GM12878 (cell line): ENCODE data around the gene SLIRP.

Source experiments
- BMI1 ChIP-seq: fragments of 450-650 bp; IDR thresholded peaks from 2 replicates; pipeline ENCODE4 v1.6.1; 2016; ENCODE audit warnings: mild to moderate bottlenecking, moderate library complexity, borderline replicate concordance
- CREM ChIP-seq: IDR thresholded peaks from 2 replicates; pipeline ENCODE4 v1.6.1; 2014; ENCODE audit warnings: antibody characterized with exemption, low read depth
- CTCF ChIP-seq, 3 experiments: IDR thresholded peaks in 2 of 3; conservative IDR thresholded peaks in 1 of 3; 2 replicates each; pipeline ENCODE4 v1.5.1; 2011; ENCODE audit warnings: low read depth in 3 of 3, low read length in 3 of 3, mild to moderate bottlenecking in 3 of 3, control low read depth in 2 of 3, moderate library complexity in 2 of 3, inconsistent platforms in 1 of 3, mixed read lengths in 1 of 3; ENCODE audit not compliant: control insufficient read depth in 2 of 3, insufficient read depth in 1 of 3; ENCODE audit errors: extremely low read depth in 1 of 3
- EP300 ChIP-seq, 2 experiments: fragments of 150-350 bp in 1 of 2; IDR thresholded peaks; 2 replicates each; pipeline ENCODE4 v1.6.1; 2011 to 2012; ENCODE audit warnings: low read depth in 2 of 2, low read length in 2 of 2, borderline replicate concordance in 1 of 2, improper control_type of control experiment in 1 of 2, inconsistent platforms in 1 of 2; ENCODE audit not compliant: control insufficient read depth in 1 of 2
- EZH2 ChIP-seq: IDR thresholded peaks from 2 replicates; pipeline ENCODE4 v1.6.1; 2012; ENCODE audit warnings: low read depth, mild to moderate bottlenecking, control low read depth, inconsistent platforms, low read length, borderline replicate concordance; ENCODE audit not compliant: control insufficient read depth
- GABPA ChIP-seq: IDR thresholded peaks from 2 replicates; pipeline ENCODE4 v1.6.1; 2014; ENCODE audit warnings: antibody characterized with exemption, low read depth, mild to moderate bottlenecking, inconsistent platforms
- JUND ChIP-seq: IDR thresholded peaks from 2 replicates; pipeline ENCODE4 v1.6.1; 2012; ENCODE audit warnings: low read depth, mild to moderate bottlenecking, low read length, improper control_type of control experiment, moderate library complexity
- MXI1 ChIP-seq: fragments of 150-350 bp; IDR thresholded peaks from 2 replicates; pipeline ENCODE4 v1.6.1; 2011; ENCODE audit warnings: low read depth, mild to moderate bottlenecking, inconsistent platforms, low read length, improper control_type of control experiment
- MYC ChIP-seq: IDR thresholded peaks from 2 replicates; pipeline ENCODE4 v1.6.1; 2011; ENCODE audit warnings: mild to moderate bottlenecking, low read length, moderate library complexity, inconsistent platforms; ENCODE audit not compliant: insufficient read depth, insufficient replicate concordance, insufficient read length, severe bottlenecking
- NRF1 ChIP-seq: conservative IDR thresholded peaks from 2 replicates; pipeline ENCODE4 v1.6.1; 2011; ENCODE audit warnings: mild to moderate bottlenecking, low read depth, low read length, improper control_type of control experiment
- POLR2A ChIP-seq: IDR thresholded peaks from 2 replicates; pipeline ENCODE4 v1.6.1; 2011; ENCODE audit warnings: low read depth, mild to moderate bottlenecking, low read length
- POLR2AphosphoS2 ChIP-seq: IDR thresholded peaks from 2 replicates; pipeline ENCODE4 v1.6.1; 2011; ENCODE audit warnings: low read depth, mild to moderate bottlenecking, low read length, improper control_type of control experiment, moderate library complexity
- SP1 ChIP-seq: IDR thresholded peaks from one replicate; pipeline ENCODE4 v1.6.1; 2011; ENCODE audit warnings: low read depth, low read length

GRCh38 chr14:77707724-77708408 is at the start of gene SLIRP, which contains the start of gene ALKBH1:
- no peak for TF ChIP-seq EP300 (IDR thresholded peaks at IDR 0.05; ENCODE audit: borderline replicate concordance in 1 of 2, control insufficient read depth in 1 of 2, low read depth in 2 of 2, low read length in 2 of 2)
- peak; percentile 91 for TF ChIP-seq POLR2AphosphoS2
- peak; percentile 90 for TF ChIP-seq MXI1
- no peak for TF ChIP-seq BMI1
- TF ChIP-seq MYC = no peak
- no peak for TF ChIP-seq CTCF (IDR thresholded peaks at IDR 0.05 in 2 of 3, conservative IDR thresholded peaks at IDR 0.05 in 1 of 3; ENCODE audit: control insufficient read depth in 2 of 3, extremely low read depth in 1 of 3, insufficient read depth in 1 of 3, low read depth in 3 of 3, low read length in 3 of 3)
- peak; percentile 64; the same call in 1 of the 2 replicates for TF ChIP-seq CREM
- TF ChIP-seq NRF1 = no peak
- no peak for TF ChIP-seq JUND
- TF ChIP-seq SP1 = no peak
- peak; percentile 99 for TF ChIP-seq GABPA
- peak; percentile 97 for TF ChIP-seq POLR2A
- no peak for TF ChIP-seq EZH2
